HG03095 (cell line): Measurements from ENCODE around the gene TBC1D14.
"Not testable (repeated sequence)": the region's sequence is repeated elsewhere in the genome, so short reads cannot be mapped to it uniquely, and the experiment has no call there.

Source experiments
- ATAC-seq: cut with Tn5 transposase; IDR thresholded peaks from one replicate; pipeline ENCODE4 v1.9.1; 2021; ENCODE audit warnings: moderate library complexity; ENCODE audit not compliant: unreplicated experiment

Gene TBC1D14

GRCh38 chr4:6889736-6890324, 19.8 kb upstream of the TBC1D14 start:
- no peak for ATAC-seq

GRCh38 chr4:6890358-6890757, 19.3 kb upstream of the TBC1D14 start:
- no peak for ATAC-seq

- not testable (repeated sequence) for ATAC-seq
Measured at GRCh38 chr4:6890971-6891370, 18.7 kb upstream of the TBC1D14 start.

- no peak for ATAC-seq
Measured at GRCh38 chr4:6891436-6892170, 18.0 kb upstream of the TBC1D14 start.

GRCh38 chr4:6892190-6892908, 17.3 kb upstream of the TBC1D14 start:
- no peak for ATAC-seq

GRCh38 chr4:6892909-6893202, 16.8 kb upstream of the TBC1D14 start:
- ATAC-seq: no peak

- ATAC-seq: no peak
Measured at GRCh38 chr4:6893449-6894085, 16.1 kb upstream of the TBC1D14 start.

GRCh38 chr4:6894086-6894478, 15.5 kb upstream of the TBC1D14 start:
- ATAC-seq: no peak

GRCh38 chr4:6894528-6895498, 14.8 kb upstream of the TBC1D14 start:
- no peak for ATAC-seq

- ATAC-seq: no peak
Measured at GRCh38 chr4:6896035-6896434, 13.6 kb upstream of the TBC1D14 start.

GRCh38 chr4:6898763-6899162, 10.9 kb upstream of the TBC1D14 start:
- ATAC-seq: no peak

- ATAC-seq: no peak
Measured at GRCh38 chr4:6900181-6900812, 9.3 kb upstream of the TBC1D14 start.

GRCh38 chr4:6900956-6901355, 8.7 kb upstream of the TBC1D14 start:
- no peak for ATAC-seq

- ATAC-seq: no peak
Measured at GRCh38 chr4:6901669-6902317, 7.8 kb upstream of the TBC1D14 start.

GRCh38 chr4:6902318-6903042, 7.1 kb upstream of the TBC1D14 start:
- no peak for ATAC-seq

GRCh38 chr4:6905516-6906445, 3.8 kb upstream of the TBC1D14 start:
- no peak for ATAC-seq

- ATAC-seq: not testable (repeated sequence)
Measured at GRCh38 chr4:6906486-6906885, 3.1 kb upstream of the TBC1D14 start.

GRCh38 chr4:6907658-6908191, 1.9 kb upstream of the TBC1D14 start:
- ATAC-seq: no peak
